Measurements from ENCODE around the gene NELL2.

DNA sequence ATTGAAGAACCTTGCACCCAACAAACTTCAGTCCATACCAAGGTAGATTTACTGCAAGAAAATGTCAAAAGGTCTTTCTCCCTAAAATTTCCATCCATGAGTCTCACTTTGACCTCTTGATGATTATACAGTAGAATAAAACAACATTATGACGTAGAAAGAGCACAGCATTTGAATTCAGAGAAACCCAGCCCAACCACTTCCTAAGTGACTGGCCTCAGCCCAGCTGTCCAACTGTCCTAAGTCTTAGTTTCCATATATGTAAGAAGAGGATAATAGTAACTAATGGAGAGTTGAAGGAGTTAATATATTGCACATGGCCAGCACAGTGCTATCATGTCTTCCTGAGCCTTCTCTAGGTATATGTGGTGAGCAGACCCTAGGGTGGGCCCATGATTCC lies 41.0 kb upstream of the NELL2 start:
- TF ChIP-seq, protein P1, sequence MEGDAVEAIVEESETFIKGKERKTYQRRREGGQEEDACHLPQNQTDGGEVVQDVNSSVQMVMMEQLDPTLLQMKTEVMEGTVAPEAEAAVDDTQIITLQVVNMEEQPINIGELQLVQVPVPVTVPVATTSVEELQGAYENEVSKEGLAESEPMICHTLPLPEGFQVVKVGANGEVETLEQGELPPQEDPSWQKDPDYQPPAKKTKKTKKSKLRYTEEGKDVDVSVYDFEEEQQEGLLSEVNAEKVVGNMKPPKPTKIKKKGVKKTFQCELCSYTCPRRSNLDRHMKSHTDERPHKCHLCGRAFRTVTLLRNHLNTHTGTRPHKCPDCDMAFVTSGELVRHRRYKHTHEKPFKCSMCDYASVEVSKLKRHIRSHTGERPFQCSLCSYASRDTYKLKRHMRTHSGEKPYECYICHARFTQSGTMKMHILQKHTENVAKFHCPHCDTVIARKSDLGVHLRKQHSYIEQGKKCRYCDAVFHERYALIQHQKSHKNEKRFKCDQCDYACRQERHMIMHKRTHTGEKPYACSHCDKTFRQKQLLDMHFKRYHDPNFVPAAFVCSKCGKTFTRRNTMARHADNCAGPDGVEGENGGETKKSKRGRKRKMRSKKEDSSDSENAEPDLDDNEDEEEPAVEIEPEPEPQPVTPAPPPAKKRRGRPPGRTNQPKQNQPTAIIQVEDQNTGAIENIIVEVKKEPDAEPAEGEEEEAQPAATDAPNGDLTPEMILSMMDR (IDR thresholded peaks at IDR 0.05), result no peak
- TF ChIP-seq POLR2A (IDR thresholded peaks at IDR 0.05), result no peak
